Aorta (tissue), 5 donors: ENCODE results near the gene SENP8. TPM values are rescaled to one million over a fixed set of nuclear protein-coding genes. Genes with fewer than 3 reads are reported as not detected.

ENCODE experiments used
- ATAC-seq: fragments of 200-7000 bp; cut with Tn5 transposase; one replicate; pipeline ENCODE4 v1.9.1; 2022; ENCODE audit warnings: moderate library complexity; ENCODE audit not compliant: low FRiP score
- DNase-seq, 2 donors: peaks; one replicate each; pipeline ENCODE4 v3.0.0-alpha.2; 2020
- H3K27ac ChIP-seq, 2 donors: one replicate each; pipeline ENCODE4 v1.5.1; 2013; ENCODE audit warnings: low read length in 2 of 2, mild to moderate bottlenecking in 2 of 2, moderate library complexity in 2 of 2, control low read depth in 1 of 2, inconsistent platforms in 1 of 2, low read depth in 1 of 2
- H3K27me3 ChIP-seq, 2 donors: one replicate each; pipeline ENCODE4 v1.6.1; 2013; ENCODE audit warnings: control low read depth in 1 of 2, low read length in 1 of 2, mild to moderate bottlenecking in 1 of 2, moderate library complexity in 1 of 2; ENCODE audit not compliant: insufficient read depth in 2 of 2, control insufficient read depth in 1 of 2
- H3K36me3 ChIP-seq, 2 donors: one replicate each; pipeline ENCODE4 v1.6.1; 2013; ENCODE audit warnings: control low read depth in 1 of 2, low read length in 1 of 2, mild to moderate bottlenecking in 1 of 2; ENCODE audit not compliant: insufficient read depth in 2 of 2, control insufficient read depth in 1 of 2
- H3K4me1 ChIP-seq, 2 donors: one replicate each; pipeline ENCODE4 v1.6.1; 2013; ENCODE audit warnings: low read length in 2 of 2, control low read depth in 1 of 2, mild to moderate bottlenecking in 1 of 2, moderate library complexity in 1 of 2; ENCODE audit not compliant: insufficient read depth in 2 of 2, control insufficient read depth in 1 of 2
- H3K4me3 ChIP-seq, 2 donors: one replicate each; pipeline ENCODE4 v1.5.1; 2013; ENCODE audit warnings: low read length in 2 of 2, control low read depth in 1 of 2, mild to moderate bottlenecking in 1 of 2
- H3K9me3 ChIP-seq: one replicate; pipeline ENCODE4 v1.6.1; 2013; ENCODE audit warnings: mild to moderate bottlenecking, low read length; ENCODE audit not compliant: control insufficient read depth
- WGBS, 2 donors: extraction: QIAGEN DNeasy Blood & Tissue Kit; methylation state at CpG; one replicate each; pipeline ENCODE4 v1.1.7; 2013; 5-methylcytosine and 5-hydroxymethylcytosine counted together
- intact Hi-C, 2 donors: fragments of 100-400 bp; cut with DNase I; formaldehyde crosslinking; loops; one replicate each; pipeline versions ENCODE4 v1.14.2 to v1.15.0; 2022
- polyA plus RNA-seq, 2 donors: library from polyadenylated mRNA; stranded (reverse); fragments of 200-250 nt; gene quantifications; one replicate each; pipeline ENCODE4 v1.2.3, GENCODE V29; 2013
- total RNA-seq, 2 donors: library from RNA; stranded (reverse); fragmentation: NEBNext Ultra II Directional; extraction: Animal tissue kit (Norgen Biotek cat#: 25700); gene quantifications; one replicate each; pipeline ENCODE4 v1.2.1, GENCODE V29; 2021
- donor health status: healthy with polysubstance abuse.
- donor health status: Bipolar disorder and iron deficiency.
- donor health status: DM: no; HTN: no; CAD: no.
- donor health status: DM: no; HTN: no; CAD: no.
- donor health status: DM: yes; HTN: yes; CAD: no.

SENP8 gene
- total and polyA plus RNA-seq, 4 donors, result 0.46 to 1.8 (median 1.4) TPM

DNA sequence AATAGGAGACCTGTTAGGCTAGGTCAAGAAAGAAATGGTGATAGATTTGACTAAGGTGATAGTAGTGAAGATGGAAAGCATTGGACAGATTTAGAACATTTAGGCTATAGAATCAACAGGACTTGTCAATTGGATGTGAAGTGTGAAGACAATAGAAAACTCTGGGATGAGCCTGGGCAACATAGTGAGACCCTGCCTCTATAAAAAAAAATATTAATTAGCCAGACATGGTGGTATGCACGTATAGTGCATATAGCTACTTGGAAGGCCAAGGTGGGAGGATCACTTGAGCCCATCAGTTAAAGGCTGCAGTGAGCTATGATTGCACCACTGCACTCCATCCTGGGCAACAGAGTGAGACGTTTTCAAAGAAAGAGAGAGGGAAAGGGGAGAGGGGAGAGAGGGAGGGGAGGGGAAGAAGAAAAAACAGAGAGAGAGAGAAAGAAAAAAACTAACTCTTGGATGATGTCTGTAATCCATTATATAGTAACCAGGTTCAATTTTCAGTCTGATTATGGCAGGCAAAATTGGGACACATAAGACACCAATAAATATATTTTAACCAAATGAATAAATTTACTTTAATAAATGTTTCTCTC is 9.6 kb downstream of the SENP8 start:
- Histone ChIP-seq H3K27me3 (no peaks in the 10 kb centered on the region), H3K4me3 (no peak overlapping the region), H3K36me3 (no peaks in the 10 kb centered on the region), H3K27ac (no peak overlapping the region), H3K9me3 (no peaks in the 10 kb centered on the region), H3K4me1 (no peaks in the 10 kb centered on the region)
- ATAC-seq (no peak), DNase-seq (no peak)
- intact Hi-C loops, result no loop called here
- 51 to 59% methylated on average over 2 of the region's 2 CpGs for WGBS, 2 donors

DNA sequence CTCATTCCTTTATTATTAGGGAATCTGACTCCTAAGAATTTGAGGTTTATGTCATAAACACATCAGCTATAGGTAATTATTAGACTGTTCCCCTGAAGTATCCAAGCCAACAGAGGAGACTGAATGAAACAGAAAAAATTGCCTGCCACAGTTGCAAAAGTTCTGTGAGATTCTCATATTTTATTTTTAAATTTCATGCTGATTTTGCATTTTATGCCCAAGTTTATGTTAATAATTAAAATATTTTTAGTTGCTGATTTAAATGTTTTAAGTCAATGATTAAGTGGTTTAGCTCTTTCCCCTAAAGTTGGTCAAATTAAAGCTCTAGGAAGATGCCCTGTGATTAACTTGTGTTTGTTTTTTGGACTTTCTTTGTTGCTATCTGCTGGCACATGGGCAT is 10.2 kb downstream of the SENP8 start:
- DNase-seq (no peak), ATAC-seq (no peak)
- H3K4me1 ChIP-seq, result no peaks in the 10 kb centered on the region
- H3K27ac ChIP-seq, result no peak overlapping the region
- intact Hi-C loops, result no loop called here
- H3K36me3 ChIP-seq, result no peaks in the 10 kb centered on the region
- no peaks in the 10 kb centered on the region for H3K27me3 ChIP-seq
- no peaks in the 10 kb centered on the region for H3K9me3 ChIP-seq
- no peak overlapping the region for H3K4me3 ChIP-seq

DNA sequence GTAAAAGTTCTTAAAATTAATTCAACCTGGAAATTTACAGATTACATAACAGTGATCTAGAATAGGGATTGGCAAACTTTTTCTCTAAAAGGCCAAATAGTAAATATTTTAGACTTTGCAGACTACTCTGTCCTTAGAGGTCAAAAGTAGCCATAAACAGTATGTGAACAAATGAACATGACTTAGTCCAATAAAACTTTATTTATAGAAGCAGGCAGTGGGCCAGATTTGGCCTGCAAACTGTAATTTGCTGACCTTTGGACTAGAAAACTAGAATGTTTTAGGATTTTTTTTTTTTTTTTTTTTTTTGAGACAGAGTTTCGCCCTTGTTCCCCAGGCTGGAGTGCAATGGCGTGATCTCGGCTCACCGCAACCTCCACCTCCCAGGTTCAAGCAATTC is 12.1 kb downstream of the SENP8 start:
- no peak overlapping the region for H3K4me3 ChIP-seq
- no peaks in the 10 kb centered on the region for H3K9me3 ChIP-seq
- no peaks in the 10 kb centered on the region for H3K27me3 ChIP-seq
- ATAC-seq (no peak), DNase-seq (no peak)
- no peaks in the 10 kb centered on the region for H3K36me3 ChIP-seq
- H3K4me1 ChIP-seq, result no peaks in the 10 kb centered on the region
- intact Hi-C loops, result no loop called here
- H3K27ac ChIP-seq, result no peak overlapping the region
- WGBS, 2 donors, result 97 to 99% methylated on average over 4 of the region's 4 CpGs

DNA sequence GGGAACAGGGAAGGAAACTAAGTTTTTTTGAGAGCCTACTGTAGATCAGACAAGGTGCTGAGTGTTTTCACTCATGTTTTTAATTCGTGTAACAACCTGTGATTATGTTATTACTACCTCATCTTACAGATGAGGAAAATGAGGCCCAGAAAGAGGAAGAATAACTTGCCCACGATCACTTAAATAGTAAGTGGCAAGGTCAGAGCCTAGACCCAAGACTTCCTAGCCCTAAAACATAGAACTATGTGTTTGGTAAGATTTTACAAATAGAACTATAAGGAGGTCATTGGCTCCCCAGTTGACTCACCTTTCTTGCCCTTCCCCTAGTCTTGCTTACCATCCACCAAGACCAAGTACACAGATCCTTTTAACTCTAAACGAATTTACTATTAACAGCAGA is 13.7 kb downstream of the SENP8 start:
- Histone ChIP-seq H3K4me3 (no peak overlapping the region), H3K4me1 (no peaks in the 10 kb centered on the region), H3K36me3 (no peaks in the 10 kb centered on the region), H3K9me3 (no peaks in the 10 kb centered on the region), H3K27me3 (no peaks in the 10 kb centered on the region), H3K27ac (no peak overlapping the region)
- ATAC-seq, result no peak
- DNase-seq, result no peak
- 84 to 88% methylated on average over 3 of the region's 3 CpGs for WGBS, 2 donors
- intact Hi-C loops, result no loop called here

DNA sequence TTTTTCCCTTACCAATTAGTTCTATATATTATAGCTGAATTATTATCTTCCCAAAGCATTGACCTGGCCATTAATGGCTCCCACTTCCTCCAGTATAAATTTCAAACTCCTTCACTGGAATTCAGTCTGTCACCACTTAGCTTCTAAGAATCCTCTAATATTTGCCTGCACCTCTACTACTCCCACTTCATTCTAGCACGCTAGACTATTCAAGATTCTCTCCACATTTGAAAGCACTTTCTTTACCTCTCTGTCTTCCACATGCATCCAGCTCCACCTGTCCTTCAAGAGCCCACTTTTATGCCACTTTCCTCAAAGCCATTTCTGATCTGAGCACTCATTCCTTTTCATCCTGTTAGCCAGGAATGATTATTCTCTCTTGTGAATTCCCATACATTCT is 15.0 kb downstream of the SENP8 start:
- no peaks in the 10 kb centered on the region for H3K27me3 ChIP-seq
- H3K4me3 ChIP-seq, result no peak overlapping the region
- H3K36me3 ChIP-seq, result no peaks in the 10 kb centered on the region
- WGBS, 2 donors, result 98 to 100% methylated on average over 1 of the region's 1 CpG
- ATAC-seq (no peak), DNase-seq (no peak)
- intact Hi-C loops, result no loop called here
- H3K9me3 ChIP-seq, result no peaks in the 10 kb centered on the region
- no peak overlapping the region for H3K27ac ChIP-seq
- no peaks in the 10 kb centered on the region for H3K4me1 ChIP-seq

DNA sequence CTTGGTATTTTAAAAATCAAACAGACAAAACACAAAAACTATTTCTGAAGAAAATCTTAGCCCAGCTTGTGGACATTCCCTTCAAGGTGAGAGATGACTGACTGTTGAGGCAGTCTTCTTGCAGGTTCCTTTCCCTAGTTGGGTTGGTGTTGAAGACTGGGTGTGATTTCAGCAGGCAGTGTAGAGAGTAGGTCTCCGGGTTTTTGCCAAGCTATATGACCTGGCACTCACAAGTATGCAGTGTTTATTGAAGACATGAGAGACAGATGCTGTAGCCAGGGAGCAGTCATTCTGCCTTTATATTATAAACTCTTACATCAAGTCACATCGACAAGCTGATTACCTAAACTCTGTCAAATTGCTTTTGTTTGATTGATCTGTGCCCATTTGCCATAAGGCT is 17.5 kb downstream of the SENP8 start:
- ATAC-seq, result no peak
- intact Hi-C loops, result no loop called here

DNA sequence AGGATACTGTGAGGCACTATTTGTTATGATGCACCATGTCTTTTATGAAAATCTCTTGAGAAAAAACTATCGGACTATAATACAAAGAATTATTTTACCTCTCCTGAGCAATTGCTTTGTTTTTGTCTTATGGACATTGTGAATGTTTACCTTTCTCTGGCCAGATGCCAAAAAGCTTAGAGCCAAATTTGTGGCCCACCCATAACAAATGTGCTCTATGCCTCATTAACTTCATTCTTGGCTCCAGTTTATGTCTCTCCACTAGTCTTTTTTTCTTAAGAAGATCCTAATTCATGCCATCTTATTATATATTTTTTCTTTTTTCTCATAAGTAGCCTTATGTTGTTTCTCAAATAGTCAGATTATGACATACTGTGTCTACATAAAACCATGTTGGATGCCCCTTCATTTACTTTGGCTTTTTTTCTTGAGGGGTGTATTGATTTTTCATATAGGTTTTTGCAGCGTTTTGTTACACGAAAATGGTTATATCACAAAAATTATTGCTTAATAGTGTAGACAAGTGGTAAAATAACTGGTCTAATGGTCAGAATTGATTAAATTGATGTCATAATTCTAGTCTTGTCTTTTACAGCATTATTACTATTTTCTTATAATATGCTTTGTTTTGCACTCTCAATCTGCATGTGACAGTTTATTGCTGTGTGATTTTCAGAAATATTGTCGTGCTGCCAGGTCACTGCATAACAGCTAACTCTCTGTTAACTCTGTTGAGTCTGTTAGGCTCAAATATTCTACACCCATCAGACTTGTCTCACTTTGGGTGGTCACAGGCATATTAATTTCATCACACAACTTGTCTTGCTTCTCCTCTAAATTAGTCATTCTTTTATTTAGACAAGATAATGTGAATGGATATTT is 18.2 kb downstream of the SENP8 start:
- Histone ChIP-seq H3K4me3 (no peak overlapping the region), H3K27ac (no peak overlapping the region), H3K9me3 (no peaks in the 10 kb centered on the region), H3K4me1 (peaks cover 0 to 1% of the 10 kb centered on the region in 2 donors), H3K27me3 (no peaks in the 10 kb centered on the region), H3K36me3 (no peaks in the 10 kb centered on the region)
- 76 to 79% methylated on average over 4 of the region's 4 CpGs for WGBS, 2 donors
- ATAC-seq (no peak), DNase-seq (no peak)
- intact Hi-C loops, result no loop called here

More for the DNA sequence above, 17.5 kb downstream of the SENP8 start:
- no peak for DNase-seq
- no peaks in the 10 kb centered on the region for H3K27me3 ChIP-seq
- no peaks in the 10 kb centered on the region for H3K9me3 ChIP-seq
- H3K4me3 ChIP-seq, result no peak overlapping the region
- no peaks in the 10 kb centered on the region for H3K36me3 ChIP-seq
- H3K4me1 ChIP-seq, result no peaks in the 10 kb centered on the region
- no peak overlapping the region for H3K27ac ChIP-seq
- 45 to 51% methylated on average over 2 of the region's 2 CpGs for WGBS, 2 donors

DNA sequence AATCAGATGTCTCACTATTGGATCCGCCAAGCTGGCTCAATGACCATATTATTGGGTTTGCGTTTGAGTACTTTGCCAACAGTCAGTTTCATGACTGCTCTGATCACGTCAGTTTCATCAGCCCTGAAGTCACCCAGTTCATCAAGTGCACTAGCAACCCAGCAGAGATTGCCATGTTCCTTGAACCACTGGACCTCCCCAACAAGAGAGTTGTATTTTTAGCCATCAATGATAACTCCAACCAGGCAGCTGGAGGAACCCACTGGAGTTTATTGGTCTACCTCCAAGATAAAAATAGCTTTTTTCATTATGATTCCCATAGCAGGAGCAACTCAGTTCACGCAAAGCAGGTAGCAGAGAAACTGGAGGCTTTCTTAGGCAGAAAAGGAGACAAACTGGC is 21.5 kb downstream of the SENP8 start:
- WGBS, 2 donors, result 95 to 98% methylated on average over 4 of the region's 4 CpGs
- H3K9me3 ChIP-seq, result no peaks in the 10 kb centered on the region
- no peaks in the 10 kb centered on the region for H3K27me3 ChIP-seq
- no peak overlapping the region for H3K27ac ChIP-seq
- H3K36me3 ChIP-seq, result no peaks in the 10 kb centered on the region
- no peak overlapping the region for H3K4me3 ChIP-seq
- intact Hi-C loops, result no loop called here
- no peak for DNase-seq
- H3K4me1 ChIP-seq, result peaks cover 0 to 3% of the 10 kb centered on the region in 2 donors
- ATAC-seq, result no peak

DNA sequence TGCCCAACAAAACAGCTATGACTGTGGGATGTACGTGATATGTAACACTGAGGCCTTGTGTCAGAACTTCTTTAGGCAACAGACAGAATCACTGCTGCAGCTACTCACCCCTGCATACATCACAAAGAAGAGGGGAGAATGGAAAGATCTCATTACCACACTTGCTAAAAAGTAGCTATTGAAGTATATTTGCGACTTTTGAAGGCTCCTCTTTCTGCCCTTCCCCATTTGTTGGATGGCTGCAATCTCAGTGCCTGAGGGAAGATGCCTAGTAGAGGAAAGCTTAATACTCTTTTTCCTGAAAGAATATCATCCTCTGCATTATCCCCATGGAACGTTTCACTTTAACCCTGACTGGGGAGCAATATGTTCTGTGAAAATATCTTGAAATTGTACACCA is 21.9 kb downstream of the SENP8 start:
- H3K4me1 ChIP-seq, result peaks cover 0 to 3% of the 10 kb centered on the region in 2 donors
- 89 to 90% methylated on average over 3 of the region's 3 CpGs for WGBS, 2 donors
- no peak overlapping the region for H3K4me3 ChIP-seq
- DNase-seq, result no peak
- intact Hi-C loops, result no loop called here
- H3K27me3 ChIP-seq, result no peaks in the 10 kb centered on the region
- ATAC-seq, result no peak
- no peak overlapping the region for H3K27ac ChIP-seq
- no peaks in the 10 kb centered on the region for H3K36me3 ChIP-seq
- H3K9me3 ChIP-seq, result no peaks in the 10 kb centered on the region
